DOHH2 (cell line): ENCODE measurements around the gene LMO2.

ENCODE experiments used
- H3F3A ChIP-seq: fragments of 200-600 bp; sonication (generic), shearing (Covaris generic); 2 replicates; pipeline ENCODE4 v1.6.0; 2016; ENCODE audit warnings: antibody characterized with exemption, mild to moderate bottlenecking; ENCODE audit not compliant: control insufficient read depth, insufficient read depth
- H3K27ac ChIP-seq: fragments of 200-600 bp; sonication (generic); 2 replicates; pipeline ENCODE4 v1.5.1; 2014; ENCODE audit warnings: low read depth, mild to moderate bottlenecking, low read length, moderate library complexity
- H3K27me3 ChIP-seq: fragments of 200-600 bp; sonication (generic); 2 replicates; pipeline ENCODE4 v1.6.1; 2014; ENCODE audit warnings: mild to moderate bottlenecking, low read length, mixed read lengths; ENCODE audit not compliant: control insufficient read depth
- H3K36me3 ChIP-seq: fragments of 200-600 bp; sonication (generic); 2 replicates; pipeline ENCODE4 v1.6.1; 2014; ENCODE audit warnings: mild to moderate bottlenecking, low read length, moderate library complexity, mixed read lengths; ENCODE audit not compliant: control insufficient read depth
- H3K4me1 ChIP-seq: fragments of 200-600 bp; sonication (generic); 2 replicates; pipeline ENCODE4 v1.6.1; 2014; ENCODE audit warnings: mild to moderate bottlenecking, low read length, mixed read lengths; ENCODE audit not compliant: control insufficient read depth
- H3K4me2 ChIP-seq: fragments of 200-600 bp; sonication (generic); 2 replicates; pipeline ENCODE4 v1.6.0; 2014; ENCODE audit warnings: mild to moderate bottlenecking, low read length, moderate library complexity
- H3K4me3 ChIP-seq: fragments of 200-600 bp; sonication (generic); 2 replicates; pipeline ENCODE4 v1.5.1; 2014; ENCODE audit warnings: mild to moderate bottlenecking, low read length, mixed read lengths
- H3K79me2 ChIP-seq: fragments of 200-600 bp; sonication (generic); 2 replicates; pipeline ENCODE4 v1.6.1; 2014; ENCODE audit warnings: mild to moderate bottlenecking, low read length, mixed read lengths; ENCODE audit not compliant: control insufficient read depth
- H3K9me2 ChIP-seq: fragments of 200-600 bp; sonication (generic); replicated peaks from 2 replicates; pipeline ENCODE4 v1.6.1; 2014; ENCODE audit warnings: mild to moderate bottlenecking, low read length, mixed read lengths; ENCODE audit not compliant: control insufficient read depth
- H3K9me3 ChIP-seq: fragments of 200-600 bp; sonication (generic); 2 replicates; pipeline ENCODE4 v1.6.1; 2014; ENCODE audit warnings: antibody characterized with exemption, low read length, mixed read lengths; ENCODE audit not compliant: control insufficient read depth, insufficient read depth
- H4K20me1 ChIP-seq: fragments of 200-600 bp; sonication (generic); 2 replicates; pipeline ENCODE4 v1.6.0; 2014; ENCODE audit warnings: low read depth, mild to moderate bottlenecking, antibody characterized with exemption, low read length, moderate library complexity; ENCODE audit not compliant: control insufficient read depth, insufficient read depth
- CTCF ChIP-seq: fragments of 200-600 bp; sonication (generic); IDR thresholded peaks from one replicate; pipeline ENCODE4 v1.5.1; 2014; ENCODE audit warnings: antibody characterized with exemption, mild to moderate bottlenecking, low read depth, low read length; ENCODE audit not compliant: poor library complexity, severe bottlenecking
- EZH2phosphoT487 ChIP-seq: fragments of 200-600 bp; sonication (generic); IDR thresholded peaks from 2 replicates; pipeline ENCODE4 v1.6.1; 2017; ENCODE audit warnings: borderline replicate concordance, mild to moderate bottlenecking, antibody characterized with exemption, low read length, moderate library complexity, mixed read lengths

LMO2 gene

GRCh38 chr11:33855500-33855899 is 36.4 kb downstream of the LMO2 start:
- H3K4me3 ChIP-seq: no peak overlapping the region
- H3K36me3 ChIP-seq: peaks cover 29% of the 10 kb centered on the region
- no peaks in the 10 kb centered on the region for H3K79me2 ChIP-seq
- H3K27ac ChIP-seq: no peak overlapping the region
- H3K4me2 ChIP-seq: no peak overlapping the region
- no peaks in the 10 kb centered on the region for H3K9me3 ChIP-seq
- no peaks in the 10 kb centered on the region for H3K27me3 ChIP-seq
- no peaks in the 10 kb centered on the region for H3K9me2 ChIP-seq
- TF ChIP-seq CTCF (no peak), EZH2phosphoT487 (no peak)
- peaks cover 7% of the 10 kb centered on the region; the same call in 1 of the 2 replicates for H4K20me1 ChIP-seq
- H3K4me1 ChIP-seq: peaks cover 3% of the 10 kb centered on the region
- peaks cover 7% of the 10 kb centered on the region for H3F3A ChIP-seq

- Histone ChIP-seq H3K27ac (no peak overlapping the region), H3K4me2 (no peak overlapping the region), H3K9me3 (no peaks in the 10 kb centered on the region), H3K9me2 (no peaks in the 10 kb centered on the region), H3F3A (no peaks in the 10 kb centered on the region), H3K79me2 (no peaks in the 10 kb centered on the region), H3K27me3 (peaks cover 30% of the 10 kb centered on the region), H3K4me3 (no peak overlapping the region), H3K4me1 (no peaks in the 10 kb centered on the region), H3K36me3 (no peaks in the 10 kb centered on the region), H4K20me1 (no peaks in the 10 kb centered on the region)
- TF ChIP-seq EZH2phosphoT487 (no peak), CTCF (no peak)
These were observed 43.0 kb downstream of the LMO2 start for GRCh38 chr11:33848717-33849390.

DNA sequence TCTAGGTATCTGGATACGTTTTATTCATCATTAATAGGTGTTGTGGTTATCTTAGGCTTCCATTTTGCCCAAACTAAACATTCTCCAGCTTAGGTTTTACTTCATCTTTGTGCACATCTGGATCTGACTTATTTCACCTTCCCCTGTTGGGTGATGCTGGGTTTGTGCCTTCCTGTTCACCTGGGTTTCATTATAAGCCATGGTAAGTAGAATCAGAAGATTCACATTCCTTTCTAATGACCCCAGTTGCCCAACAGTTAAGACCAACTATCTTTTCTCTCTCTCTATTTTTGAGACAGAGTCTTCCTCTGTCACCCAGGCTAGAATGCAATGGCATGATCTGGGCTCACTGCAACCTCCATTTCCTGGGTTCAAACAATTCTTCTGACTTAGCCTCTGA is 44.6 kb downstream of the LMO2 start:
- Histone ChIP-seq H3K4me1 (no peaks in the 10 kb centered on the region), H3K79me2 (no peaks in the 10 kb centered on the region), H3K9me2 (no peaks in the 10 kb centered on the region), H3K27ac (no peak overlapping the region), H4K20me1 (no peaks in the 10 kb centered on the region), H3K36me3 (no peaks in the 10 kb centered on the region), H3K4me2 (no peak overlapping the region), H3F3A (no peaks in the 10 kb centered on the region), H3K27me3 (peaks cover 38% of the 10 kb centered on the region), H3K9me3 (no peaks in the 10 kb centered on the region), H3K4me3 (no peak overlapping the region)
- TF ChIP-seq CTCF (no peak), EZH2phosphoT487 (no peak)
